GM21390 (cell line): ENCODE data around the gene OR13C3.
"Not testable (repeated sequence)": the region's sequence is repeated elsewhere in the genome, so short reads cannot be mapped to it uniquely, and the experiment has no call there.

ENCODE experiments used
- ATAC-seq: cut with Tn5 transposase; IDR thresholded peaks from one replicate; pipeline ENCODE4 v1.9.1; 2021; ENCODE audit not compliant: unreplicated experiment

OR13C3 gene

GRCh38 chr9:104536756-104537155, at the start of gene OR13C3:
TSS of gene OR13C3 (minus strand) at chr9:104536856. CDS start at chr9:104536723, 133 bp downstream.
- no peak for ATAC-seq

- no peak for ATAC-seq
Measured at GRCh38 chr9:104580562-104580961, 43.9 kb upstream of the OR13C3 start.

GRCh38 chr9:104577263-104577662, 40.6 kb upstream of the OR13C3 start:
- ATAC-seq: no peak

GRCh38 chr9:104575456-104575855, 38.8 kb upstream of the OR13C3 start:
- no peak for ATAC-seq

- no peak for ATAC-seq
Measured at GRCh38 chr9:104572612-104573011, 36.0 kb upstream of the OR13C3 start.

GRCh38 chr9:104568868-104569267, 32.2 kb upstream of the OR13C3 start, which contains the start of gene OR13C8:
TSS of gene OR13C8 (plus strand) at chr9:104569168. CDS start at chr9:104569168, 0 bp downstream.
- ATAC-seq: no peak

- ATAC-seq: no peak
Measured at GRCh38 chr9:104564358-104564757, 27.7 kb upstream of the OR13C3 start.

GRCh38 chr9:104556830-104557634, 20.4 kb upstream of the OR13C3 start:
- ATAC-seq: no peak

GRCh38 chr9:104555521-104555920, 18.9 kb upstream of the OR13C3 start:
- no peak for ATAC-seq

GRCh38 chr9:104553261-104553660, 16.6 kb upstream of the OR13C3 start:
- ATAC-seq: no peak

- no peak for ATAC-seq
Measured at GRCh38 chr9:104544644-104545043, 8.0 kb upstream of the OR13C3 start.

GRCh38 chr9:104539275-104539674, 2.6 kb upstream of the OR13C3 start:
- ATAC-seq: no peak

- no peak for ATAC-seq
Measured at GRCh38 chr9:104527109-104527508, 9.5 kb downstream of the OR13C3 start, which contains the start of gene OR13C4. TSS of gene OR13C4 (minus strand) at chr9:104527209. CDS start at chr9:104527209, 0 bp downstream.

GRCh38 chr9:104520241-104520640, 16.4 kb downstream of the OR13C3 start:
- not testable (repeated sequence) for ATAC-seq

- ATAC-seq: no peak
Measured at GRCh38 chr9:104514901-104515300, 21.8 kb downstream of the OR13C3 start.

- ATAC-seq: no peak
Measured at GRCh38 chr9:104506565-104506964, 30.1 kb downstream of the OR13C3 start.

- no peak for ATAC-seq
Measured at GRCh38 chr9:104503963-104504362, 32.7 kb downstream of the OR13C3 start, which contains the start of gene OR13F1. TSS of gene OR13F1 (plus strand) at chr9:104504263. CDS start at chr9:104504263, 0 bp downstream.

GRCh38 chr9:104503440-104503839, 33.2 kb downstream of the OR13C3 start:
- ATAC-seq: no peak

- ATAC-seq: no peak
Measured at GRCh38 chr9:104494808-104495207, 41.8 kb downstream of the OR13C3 start.
